ENCODE data around the gene GAS2L3. TPM values are rescaled to one million over a fixed set of nuclear protein-coding genes. Genes with fewer than 3 reads are reported as not detected.

The GAS2L3 gene
- total and polyA plus RNA-seq, 2 donors (not counting 1 experiment from before 2014, with no cell fraction given) = 0.10 TPM; not detected in 1

GRCh38 chr12:100612606-100613005 is 39.1 kb downstream of the GAS2L3 start:
- no peak for DNase-seq
- no peaks in the 10 kb centered on the region for H4K20me1 ChIP-seq (ENCODE audit: control insufficient read depth, insufficient read depth, low read length, poor library complexity, severe bottlenecking)
- H3K36me3 ChIP-seq (replicated peaks in 1 of 2; ENCODE audit: control extremely low read depth in 1 of 2, control insufficient read depth in 1 of 2, extremely low read depth in 1 of 2, insufficient read depth in 2 of 2, low read length in 1 of 2) = no peaks in the 10 kb centered on the region
- Mint-ChIP-seq H3K4me3 (no peak overlapping the region), H3K4me1 (no peaks in the 10 kb centered on the region), H3K27me3 (no peaks in the 10 kb centered on the region), H3K9me3 (ENCODE audit: insufficient read depth) (no peaks in the 10 kb centered on the region), H3K27ac (no peak overlapping the region)
- intact Hi-C loops (cut with micrococcal nuclease) = no loop called here
- H3K4me1 ChIP-seq (ENCODE audit: control insufficient read depth in 2 of 2, insufficient read depth in 2 of 2, low read length in 2 of 2) = no peaks in the 10 kb centered on the region
- H3K9ac ChIP-seq (ENCODE audit: low read length) = no peak overlapping the region
- no peak overlapping the region for H3K27ac ChIP-seq (ENCODE audit: low read length in 2 of 2)
- ChIA-PET POLR2A (no interaction called here), CTCF (no interaction called here)
- H2AFZ ChIP-seq (ENCODE audit: insufficient read depth, low read depth, low read length, poor library complexity, severe bottlenecking) = no peak overlapping the region
- no peaks in the 10 kb centered on the region for H3K27me3 ChIP-seq (replicated peaks in 1 of 4; ENCODE audit: control extremely low read depth in 1 of 4, control insufficient read depth in 3 of 4, insufficient read depth in 4 of 4, low read length in 3 of 4)
- H3K4me3 ChIP-seq (ENCODE audit: control extremely low read depth in 1 of 5, extremely low read depth in 1 of 5, insufficient read depth in 1 of 5, low read depth in 2 of 5, low read length in 4 of 5) = no peak overlapping the region
- no CpG with 5 or more reads among the region's 3 CpGs for WGBS (ENCODE audit: insufficient coverage)
- H3K79me2 ChIP-seq (ENCODE audit: control insufficient read depth, insufficient read depth, low read length) = no peaks in the 10 kb centered on the region
- no peaks in the 10 kb centered on the region for H3K9me3 ChIP-seq (ENCODE audit: control extremely low read depth in 1 of 3, control insufficient read depth in 2 of 3, insufficient read depth in 1 of 3, low read length in 2 of 3)
- no peak for ATAC-seq (ENCODE audit: low read depth)
- TF ChIP-seq CTCF (IDR thresholded peaks at IDR 0.05) (no peak), EZH2 (IDR thresholded peaks at IDR 0.05; ENCODE audit: borderline replicate concordance, insufficient read depth, low read depth, low read length, poor library complexity, severe bottlenecking) (no peak)
- H3K4me2 ChIP-seq (replicated peaks; ENCODE audit: low read depth, low read length, poor library complexity, severe bottlenecking) = no peak overlapping the region

DNA sequence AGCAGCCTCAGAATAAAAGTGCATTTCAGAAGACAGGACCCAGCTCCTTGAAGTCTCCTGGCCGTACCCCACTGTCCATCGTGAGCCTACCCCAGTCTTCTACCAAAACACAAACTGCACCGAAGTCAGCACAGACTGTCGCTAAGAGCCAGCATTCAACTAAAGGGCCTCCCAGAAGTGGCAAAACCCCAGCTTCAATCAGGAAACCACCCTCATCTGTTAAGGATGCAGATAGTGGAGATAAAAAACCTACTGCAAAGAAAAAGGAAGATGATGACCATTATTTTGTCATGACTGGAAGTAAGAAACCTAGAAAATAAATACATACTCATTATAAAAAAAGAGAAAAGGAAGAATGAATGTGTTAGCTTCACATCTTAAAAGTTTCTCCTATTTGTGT is 51.1 kb downstream of the GAS2L3 start:
- no peaks in the 10 kb centered on the region for H4K20me1 ChIP-seq (ENCODE audit: control insufficient read depth, insufficient read depth, low read length, poor library complexity, severe bottlenecking)
- H2AFZ ChIP-seq (ENCODE audit: insufficient read depth, low read depth, low read length, poor library complexity, severe bottlenecking) = no peak overlapping the region
- no peaks in the 10 kb centered on the region for H3K27me3 ChIP-seq (replicated peaks in 1 of 4; ENCODE audit: control extremely low read depth in 1 of 4, control insufficient read depth in 3 of 4, insufficient read depth in 4 of 4, low read length in 3 of 4)
- H3K9me3 ChIP-seq (ENCODE audit: control extremely low read depth in 1 of 3, control insufficient read depth in 2 of 3, insufficient read depth in 1 of 3, low read length in 2 of 3) = no peaks in the 10 kb centered on the region
- intact Hi-C loops (cut with micrococcal nuclease) = no loop called here
- H3K9ac ChIP-seq (ENCODE audit: low read length) = no peak overlapping the region
- no peaks in the 10 kb centered on the region for H3K36me3 ChIP-seq (replicated peaks in 1 of 2; ENCODE audit: control extremely low read depth in 1 of 2, control insufficient read depth in 1 of 2, extremely low read depth in 1 of 2, insufficient read depth in 2 of 2, low read length in 1 of 2)
- no peaks in the 10 kb centered on the region for H3K4me1 ChIP-seq (ENCODE audit: control insufficient read depth in 2 of 2, insufficient read depth in 2 of 2, low read length in 2 of 2)
- Mint-ChIP-seq H3K27me3 (no peaks in the 10 kb centered on the region), H3K9me3 (ENCODE audit: insufficient read depth) (no peaks in the 10 kb centered on the region), H3K27ac (no peak overlapping the region), H3K4me1 (no peaks in the 10 kb centered on the region), H3K4me3 (no peak overlapping the region)
- POLR2A ChIA-PET = no interaction called here
- no peak overlapping the region for H3K4me3 ChIP-seq (ENCODE audit: control extremely low read depth in 1 of 5, extremely low read depth in 1 of 5, insufficient read depth in 1 of 5, low read depth in 2 of 5, low read length in 4 of 5)
- no peaks in the 10 kb centered on the region for H3K79me2 ChIP-seq (ENCODE audit: control insufficient read depth, insufficient read depth, low read length)
- no peak overlapping the region for H3K4me2 ChIP-seq (replicated peaks; ENCODE audit: low read depth, low read length, poor library complexity, severe bottlenecking)
- CTCF ChIA-PET = no interaction called here
- ATAC-seq (ENCODE audit: low read depth) (no peak), DNase-seq (no peak)
- no peak overlapping the region for H3K27ac ChIP-seq (ENCODE audit: low read length in 2 of 2)
- TF ChIP-seq EZH2 (IDR thresholded peaks at IDR 0.05; ENCODE audit: borderline replicate concordance, insufficient read depth, low read depth, low read length, poor library complexity, severe bottlenecking) (no peak), CTCF (IDR thresholded peaks at IDR 0.05) (no peak)
- 32% methylated on average over 2 of the region's 4 CpGs for WGBS (ENCODE audit: insufficient coverage)
